GM18517 (cell line): ENCODE results near the gene RAPGEF4.
A peak's percentile ranks its signal among the peaks of the same experiment; 100 is the strongest.

ENCODE experiments used
- ATAC-seq: cut with Tn5 transposase; IDR thresholded peaks from one replicate; pipeline ENCODE4 v1.9.1; 2021; ENCODE audit warnings: mild to moderate bottlenecking, moderate library complexity; ENCODE audit not compliant: unreplicated experiment

RAPGEF4 gene

DNA sequence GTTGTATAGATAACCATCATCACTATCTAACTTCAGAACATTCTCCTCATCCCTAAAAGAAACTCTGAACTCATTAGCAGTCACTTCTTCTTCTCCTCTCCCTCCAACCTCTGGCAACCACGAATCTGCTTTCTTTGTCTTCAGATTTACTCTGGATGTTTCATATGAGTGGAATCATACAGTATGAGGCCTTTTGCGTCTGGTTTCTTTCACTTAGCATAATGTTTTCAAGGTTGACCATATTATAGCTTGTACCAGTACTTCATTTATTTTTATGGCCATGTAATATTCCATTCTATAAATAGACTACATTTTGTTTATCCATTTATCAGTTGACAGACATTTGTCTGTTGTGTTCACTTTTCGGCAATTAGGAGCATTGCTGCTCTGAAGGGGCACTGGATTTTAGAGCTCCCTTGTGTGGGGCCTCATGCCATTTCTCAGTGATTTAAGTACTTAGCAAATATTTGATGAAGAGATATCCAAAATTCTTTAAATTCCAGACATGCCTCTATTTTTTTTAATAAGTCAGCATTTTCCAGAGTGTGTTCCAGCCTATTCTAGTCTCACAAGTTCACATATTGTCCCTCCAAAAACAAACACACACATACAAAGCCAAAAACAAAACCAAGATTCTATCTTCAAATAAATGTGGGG is 317.5 kb downstream of the RAPGEF4 start:
- no peak for ATAC-seq

DNA sequence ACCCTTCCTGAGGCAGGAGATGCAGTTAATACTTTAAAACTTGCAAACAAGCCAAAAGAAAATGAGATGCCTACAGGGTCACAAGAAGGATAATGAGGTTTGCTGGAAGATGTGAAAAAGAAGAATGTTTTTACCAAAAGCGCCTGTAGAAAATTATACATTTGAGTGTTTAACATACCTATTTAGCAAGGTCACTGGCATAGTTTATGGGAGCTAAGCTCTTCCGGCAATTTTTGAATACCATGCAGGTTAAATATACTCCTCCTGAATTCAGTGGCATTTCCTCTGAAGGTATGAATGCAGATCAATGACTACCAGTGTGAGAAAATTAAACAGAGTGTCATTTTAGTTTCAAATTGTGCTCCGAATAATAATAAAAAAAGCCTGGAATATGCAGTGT is 318.8 kb downstream of the RAPGEF4 start:
- no peak for ATAC-seq

DNA sequence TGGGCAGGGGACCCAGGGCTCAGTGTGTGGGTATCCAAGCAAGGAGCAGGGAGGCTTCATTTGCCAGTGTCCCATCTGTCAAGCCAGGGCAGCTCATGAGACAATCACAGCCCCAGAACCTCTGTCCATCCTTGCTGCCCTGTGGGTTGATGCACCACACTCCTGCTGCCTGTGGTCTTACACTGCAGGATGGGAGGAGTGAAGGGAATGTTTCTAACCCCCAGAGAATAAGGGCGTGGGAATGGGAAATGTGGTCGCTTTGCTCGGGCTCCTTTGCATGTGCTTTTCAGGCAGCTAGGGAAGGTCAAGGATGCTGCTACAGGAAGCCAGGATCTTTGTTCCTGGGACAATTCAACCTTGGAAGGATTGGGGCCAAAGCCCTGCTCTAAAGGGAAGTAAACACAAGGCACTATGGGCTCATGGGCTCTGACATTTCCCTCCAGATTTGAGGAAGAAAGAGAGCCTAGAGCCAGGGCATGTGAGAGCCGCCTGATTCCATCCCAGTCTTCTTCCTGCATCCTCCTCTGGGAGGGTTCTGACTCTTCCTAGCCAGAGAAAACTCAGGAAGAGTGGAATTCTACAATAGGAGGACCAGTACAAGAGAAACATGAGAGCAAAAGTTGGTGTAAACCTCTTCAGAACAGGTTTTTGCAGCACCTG is 321.2 kb downstream of the RAPGEF4 start:
- no peak for ATAC-seq

DNA sequence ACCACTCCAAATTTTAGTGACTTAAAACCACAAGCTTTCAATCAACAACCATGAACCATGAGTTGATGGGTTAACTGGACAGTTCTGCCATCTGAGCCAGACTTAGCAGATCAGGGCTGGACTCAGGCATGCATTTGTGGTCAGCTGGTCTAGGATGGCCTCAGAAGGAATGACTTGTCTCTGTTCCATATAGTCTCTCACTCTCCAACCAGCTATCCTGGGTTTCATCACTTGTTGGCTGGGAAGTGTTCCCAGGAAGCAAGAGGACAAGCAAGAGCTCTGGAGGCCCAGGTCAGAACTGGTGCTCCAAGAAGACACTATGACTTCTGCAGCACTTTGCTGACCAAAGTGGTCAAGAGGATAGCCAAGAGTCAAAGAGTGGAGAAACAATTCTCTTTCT is 322.5 kb downstream of the RAPGEF4 start:
- no peak for ATAC-seq

GRCh38 chr2:173058673-173059072 is 323.0 kb downstream of the RAPGEF4 start:
- no peak for ATAC-seq

DNA sequence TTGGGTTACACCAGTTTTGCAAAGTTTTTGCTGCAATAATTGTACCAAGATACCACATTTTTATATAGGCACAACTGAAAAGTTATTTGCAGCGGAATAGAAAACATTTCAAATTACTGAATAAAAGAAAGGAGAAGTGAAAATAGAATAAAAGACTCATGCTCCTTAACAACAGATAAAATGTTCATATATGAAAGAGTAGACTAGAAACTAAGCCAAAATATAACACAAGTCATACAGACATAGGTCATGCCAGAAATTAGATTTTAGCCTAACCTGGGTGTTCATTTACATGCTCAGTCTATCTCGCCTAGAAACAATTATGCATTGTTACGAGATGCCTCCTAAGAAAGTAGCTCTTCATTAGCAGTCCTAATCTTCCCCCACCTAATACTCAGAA is 323.6 kb downstream of the RAPGEF4 start:
- ATAC-seq, result no peak

GRCh38 chr2:173059971-173060461 is 324.4 kb downstream of the RAPGEF4 start:
- no peak for ATAC-seq

DNA sequence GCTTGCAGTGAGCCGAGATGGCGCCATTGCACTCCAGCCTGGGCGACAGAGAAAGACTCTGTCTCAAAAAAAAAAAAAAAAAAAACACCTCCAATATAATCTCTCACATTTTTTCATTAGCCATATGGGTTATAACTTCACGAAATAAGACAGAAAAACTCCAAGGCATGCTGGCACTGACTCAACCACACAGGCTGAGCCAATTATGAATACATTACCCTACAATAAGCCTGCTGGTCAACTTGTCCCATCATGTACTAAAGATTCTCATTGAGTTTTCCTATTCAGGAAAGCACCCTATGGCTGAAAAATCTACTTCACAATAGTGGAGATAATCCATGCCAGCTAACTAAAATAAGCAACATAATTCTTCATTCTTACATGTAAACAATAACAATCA is 327.2 kb downstream of the RAPGEF4 start:
- no peak for ATAC-seq

DNA sequence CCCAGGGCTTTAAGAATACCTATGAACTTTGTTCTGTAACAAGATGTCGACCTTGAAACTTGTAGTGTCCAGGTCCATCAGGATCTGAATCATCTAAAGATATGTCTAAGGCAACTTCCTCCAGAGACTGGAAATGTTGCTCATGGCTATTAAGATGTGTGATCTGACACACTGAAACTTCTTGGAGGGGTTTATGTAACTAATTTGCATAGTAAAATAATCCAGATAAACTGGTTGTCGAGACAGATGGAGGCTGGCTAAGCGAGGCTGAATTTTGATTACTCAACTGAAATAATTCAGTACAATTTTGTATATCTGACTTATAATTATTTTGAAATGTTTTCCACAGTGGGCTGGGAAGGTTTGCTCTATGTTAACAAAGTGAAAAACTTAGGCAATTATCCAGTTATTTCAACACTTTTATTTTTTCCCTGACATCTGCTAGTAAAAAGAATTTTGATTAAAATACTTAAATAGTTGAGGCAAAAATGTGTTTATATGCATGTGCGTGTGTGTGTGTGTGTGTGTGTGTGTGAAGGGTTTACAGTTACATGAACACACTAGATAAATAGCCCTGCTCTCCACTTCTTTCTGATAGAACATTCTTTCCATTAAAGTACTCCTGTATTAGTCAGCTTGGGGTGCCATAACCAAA is 328.6 kb downstream of the RAPGEF4 start:
- ATAC-seq, result no peak

DNA sequence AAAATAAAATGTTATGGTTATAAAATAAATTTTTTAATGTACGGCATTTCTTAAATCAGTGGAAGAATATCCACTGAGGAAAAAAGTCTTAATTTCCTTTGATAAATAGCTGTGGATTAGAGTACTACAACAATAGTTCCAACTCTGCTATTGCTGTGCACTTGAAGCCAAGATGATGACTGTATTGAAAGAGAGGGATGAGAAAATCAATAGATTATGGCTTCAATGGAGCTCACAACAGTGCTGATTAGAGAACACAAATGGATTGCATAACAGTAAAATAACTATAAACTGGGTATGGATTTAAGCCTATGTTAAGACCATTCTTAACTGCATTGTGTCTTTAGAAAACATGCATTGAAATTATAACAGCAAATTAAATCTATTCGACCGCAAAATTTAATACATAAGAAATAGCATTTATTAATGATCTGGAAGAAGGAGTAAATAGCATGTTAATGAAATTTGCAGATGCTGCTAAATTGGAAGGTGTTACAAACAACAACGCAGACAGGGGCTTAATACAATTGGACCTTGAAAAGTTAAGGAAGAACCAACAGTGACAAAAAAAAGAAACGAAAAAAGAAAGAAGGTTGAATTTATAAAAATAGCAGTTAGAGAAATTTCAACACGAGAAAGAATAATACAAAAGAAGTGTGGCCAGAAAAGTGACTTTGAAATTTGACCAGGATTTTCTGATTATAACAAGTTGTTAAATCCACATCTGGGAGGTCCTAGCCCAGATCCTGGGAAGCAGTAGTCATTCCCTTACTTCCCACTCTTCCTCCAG is 331.4 kb downstream of the RAPGEF4 start:
- no peak for ATAC-seq

- ATAC-seq, result peak; percentile 10
Measured at GRCh38 chr2:173075056-173075780, 339.6 kb downstream of the RAPGEF4 start.

- ATAC-seq, result peak; percentile 52
Measured at GRCh38 chr2:173075781-173076580, 340.3 kb downstream of the RAPGEF4 start, which contains the start of gene MAP3K20. Gene MAP3K20, plus strand, starts transcription at chr2:173075846. Its CDS starts 15,186 bp downstream, at chr2:173091032.

DNA sequence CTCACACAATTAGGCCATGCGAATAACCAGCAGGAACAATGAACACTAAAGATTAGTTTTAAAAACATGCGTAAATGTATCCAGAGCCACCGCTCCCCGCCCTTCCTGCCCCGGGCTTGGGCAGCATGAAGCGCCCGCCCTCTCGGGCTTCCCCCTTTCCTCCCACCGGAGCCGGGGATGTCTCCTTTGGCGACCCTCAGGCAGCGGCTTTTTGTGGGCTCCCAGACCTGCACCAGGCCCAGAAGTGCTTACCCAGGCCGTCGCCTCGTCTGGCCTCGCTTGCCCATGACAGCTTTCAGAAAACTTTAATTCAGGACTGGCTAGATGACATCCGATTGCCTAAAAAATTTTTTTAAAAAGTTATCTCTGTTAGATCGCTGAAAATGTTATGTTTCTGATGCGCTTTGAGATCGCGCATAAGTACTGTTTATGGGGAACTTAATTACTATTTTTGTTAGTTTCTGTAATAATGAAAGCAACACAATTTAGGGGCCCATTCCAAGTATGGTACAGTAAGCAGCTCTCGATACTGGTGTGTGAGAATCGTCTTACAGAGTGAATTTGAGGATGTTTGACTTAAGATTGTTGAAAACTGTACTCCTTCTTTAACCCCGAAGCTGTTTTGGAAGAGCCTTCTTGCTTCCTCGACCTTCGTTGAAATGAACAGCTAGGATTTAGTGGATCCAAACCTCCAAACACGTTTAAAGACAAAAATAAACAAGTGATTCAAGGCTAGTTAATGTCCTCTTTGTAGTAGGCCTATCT is 341.1 kb downstream of the RAPGEF4 start:
- peak; percentile 32 for ATAC-seq

DNA sequence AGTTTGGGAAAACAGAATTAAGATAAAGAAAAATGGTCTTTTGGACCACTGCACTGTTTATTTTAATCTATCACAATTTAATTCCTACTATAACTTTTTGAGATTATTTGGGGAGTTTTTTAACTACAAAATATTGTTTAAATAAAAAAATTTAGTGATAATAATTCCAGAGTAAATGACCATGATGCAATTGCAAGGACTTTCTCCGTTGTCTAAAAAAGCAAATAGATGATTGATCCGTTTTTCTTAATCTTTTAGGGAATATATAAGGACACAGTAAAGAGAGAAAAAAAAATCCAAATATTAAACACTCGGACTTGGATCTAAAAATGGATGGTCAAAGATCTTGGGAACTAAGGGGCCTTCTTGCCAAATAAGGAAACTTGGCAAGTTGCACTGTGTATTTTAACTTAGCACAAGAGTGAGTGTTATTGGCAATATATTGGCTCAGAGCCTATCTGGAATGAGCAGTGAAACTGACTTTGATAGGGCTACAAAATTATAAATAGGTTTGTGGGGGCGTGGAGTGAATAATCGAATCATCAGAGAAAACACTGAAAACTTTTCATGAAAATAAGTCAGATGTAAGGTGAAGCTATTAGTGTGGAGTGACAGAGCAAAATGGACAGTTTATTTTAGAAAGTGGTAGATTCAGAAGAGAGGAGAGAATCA is 342.0 kb downstream of the RAPGEF4 start:
- no peak for ATAC-seq

DNA sequence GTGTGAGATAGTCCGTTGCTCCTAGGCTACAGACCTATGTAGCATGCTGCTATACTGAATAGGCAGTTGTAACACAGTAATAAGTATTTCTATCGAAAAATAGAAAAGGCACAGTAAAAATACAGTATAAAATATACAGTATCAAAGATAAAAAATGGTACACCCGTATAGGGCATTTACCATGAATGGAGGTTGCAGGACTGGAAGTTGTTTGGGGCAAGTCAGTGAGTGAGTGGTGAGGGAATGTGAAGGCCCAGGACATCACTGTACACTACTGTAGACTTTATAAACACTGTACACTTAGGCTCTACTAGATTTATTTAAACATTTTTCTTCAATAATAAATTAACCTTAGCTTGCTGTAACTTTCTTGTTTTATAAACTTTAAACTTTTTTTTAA is 343.5 kb downstream of the RAPGEF4 start:
- ATAC-seq, result no peak

GRCh38 chr2:173079973-173080860 is 344.6 kb downstream of the RAPGEF4 start:
- no peak for ATAC-seq

GRCh38 chr2:173086518-173087213 is 351.0 kb downstream of the RAPGEF4 start:
- ATAC-seq, result no peak
